NCI-H146 treated with DMSO at 0.1 percent for 48 hours (cell line): Measurements from ENCODE around the gene JMJD4.

Source experiments
- DNase-seq: peaks from one replicate; lab custom pipeline; 2025; ENCODE audit not compliant: unreplicated experiment; lab: John Stamatoyannopoulos, UW

JMJD4 gene

DNA sequence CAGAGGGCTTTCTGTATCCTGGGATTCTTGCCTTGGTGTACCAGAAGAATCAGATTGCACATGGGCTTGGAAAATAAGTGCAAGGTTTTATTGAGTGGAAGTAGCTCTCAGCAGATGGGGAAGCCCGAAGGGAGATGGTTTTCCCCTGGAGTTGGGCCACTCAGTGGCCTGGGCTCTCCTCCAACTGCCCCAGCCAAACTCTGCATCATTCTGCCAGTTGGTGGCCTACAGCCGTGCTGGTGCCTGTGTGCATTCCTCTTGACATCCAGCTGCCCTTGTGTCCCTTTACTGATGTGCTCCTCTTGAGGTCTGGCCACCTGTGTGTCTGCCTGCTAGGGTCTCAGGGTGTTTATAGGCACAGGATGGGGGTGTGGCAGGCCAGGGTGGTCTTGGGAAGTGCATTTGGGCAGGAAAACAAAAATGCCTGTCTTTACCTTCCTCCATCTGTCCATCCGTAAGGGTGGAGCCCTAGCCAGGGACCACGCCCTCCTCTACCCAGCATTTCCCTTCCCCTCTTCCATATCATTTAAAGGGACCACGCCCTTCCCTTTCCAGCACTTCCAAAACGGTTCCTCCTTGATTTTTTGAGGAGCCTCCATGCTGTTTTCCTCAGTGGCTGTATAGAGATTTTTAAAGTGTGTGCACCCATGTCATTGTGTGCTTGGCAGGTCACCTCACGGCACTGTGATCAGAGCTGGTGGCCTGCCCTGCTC, 19.1 kb upstream of the JMJD4 start:
- no peak for DNase-seq

- DNase-seq: no peak
These were observed 15.0 kb upstream of the JMJD4 start for GRCh38 chr1:227749916-227750710.

DNA sequence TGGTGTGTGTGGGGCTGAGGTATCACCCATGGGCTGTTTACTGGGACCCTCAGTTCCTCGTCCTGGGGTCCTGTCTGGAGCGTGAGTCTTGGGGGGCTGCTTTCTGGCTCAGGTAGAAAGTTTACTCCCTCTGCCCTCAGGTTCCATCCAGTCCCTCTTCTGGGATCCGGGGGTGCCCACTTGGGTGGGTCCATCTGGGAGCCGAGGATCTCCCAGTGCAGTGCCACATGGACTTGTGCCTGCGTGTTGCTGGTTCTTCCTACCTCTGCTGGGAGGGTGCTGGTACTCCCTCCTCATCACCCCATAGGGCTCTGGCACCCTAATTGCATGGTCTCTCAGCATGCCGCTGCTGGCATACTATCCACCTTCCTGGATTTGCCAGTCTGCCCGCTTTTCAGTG, 14.1 kb upstream of the JMJD4 start:
- no peak for DNase-seq

DNA sequence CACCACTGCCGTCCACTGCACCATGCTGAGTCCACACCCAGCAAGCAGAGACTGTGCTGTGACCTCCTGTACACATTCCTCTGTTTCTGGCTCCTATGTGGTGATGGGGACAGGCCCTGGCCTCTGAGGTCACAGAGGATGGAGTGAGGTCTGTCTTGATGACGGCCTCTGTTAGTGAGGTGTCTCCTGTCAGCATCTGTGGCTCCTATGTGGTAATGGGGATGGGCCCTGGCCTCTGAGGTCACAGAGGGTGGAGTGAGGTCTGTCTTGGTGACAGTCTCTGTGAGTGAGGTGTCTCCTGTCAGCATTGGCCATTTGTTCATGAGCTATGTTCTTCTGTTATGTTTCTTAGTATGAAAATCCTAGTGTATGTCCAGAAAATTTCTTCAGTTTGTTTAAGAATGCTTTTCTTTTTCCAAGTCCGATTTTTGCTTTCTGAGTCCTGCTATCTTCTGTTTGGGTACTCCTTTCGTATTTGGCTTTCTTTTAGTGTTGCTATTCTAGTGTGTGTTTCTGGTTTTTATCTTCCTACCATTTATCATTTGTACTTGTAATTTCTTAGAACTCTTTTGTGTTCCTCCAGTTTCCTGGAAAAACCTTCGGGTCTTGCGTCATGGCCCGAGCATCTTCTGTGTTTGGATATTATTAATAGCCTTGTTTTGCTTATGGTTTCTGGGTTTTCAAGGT, 13.5 kb upstream of the JMJD4 start:
- no peak for DNase-seq

DNA sequence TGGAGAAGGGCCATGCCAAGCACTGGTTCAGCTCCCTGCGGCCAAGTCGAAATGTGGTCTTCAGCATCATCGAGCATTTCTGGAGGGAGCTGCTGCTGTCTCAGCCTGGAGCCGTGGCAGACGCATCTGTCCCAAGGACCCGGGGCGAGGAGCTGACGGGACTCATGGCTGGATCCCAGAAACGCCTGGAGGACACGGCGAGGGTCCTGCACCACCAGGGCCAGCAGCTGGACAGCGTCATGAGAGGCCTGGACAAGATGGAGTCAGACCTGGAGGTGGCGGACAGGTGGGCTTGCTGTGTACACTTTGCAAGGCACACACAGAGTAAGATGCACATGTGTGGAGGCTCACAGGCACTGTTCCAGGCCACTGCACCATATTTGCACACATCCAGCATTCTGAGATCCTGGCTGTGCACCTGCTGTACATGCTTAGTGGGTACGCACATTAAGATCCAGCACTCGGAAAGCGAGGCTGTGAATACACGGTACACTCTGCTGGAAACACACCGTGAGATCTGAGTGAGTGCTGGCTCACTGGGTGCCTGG, 12.9 kb upstream of the JMJD4 start:
- DNase-seq: no peak

GRCh38 chr1:227747382-227747781, 12.3 kb upstream of the JMJD4 start:
- DNase-seq: no peak

DNA sequence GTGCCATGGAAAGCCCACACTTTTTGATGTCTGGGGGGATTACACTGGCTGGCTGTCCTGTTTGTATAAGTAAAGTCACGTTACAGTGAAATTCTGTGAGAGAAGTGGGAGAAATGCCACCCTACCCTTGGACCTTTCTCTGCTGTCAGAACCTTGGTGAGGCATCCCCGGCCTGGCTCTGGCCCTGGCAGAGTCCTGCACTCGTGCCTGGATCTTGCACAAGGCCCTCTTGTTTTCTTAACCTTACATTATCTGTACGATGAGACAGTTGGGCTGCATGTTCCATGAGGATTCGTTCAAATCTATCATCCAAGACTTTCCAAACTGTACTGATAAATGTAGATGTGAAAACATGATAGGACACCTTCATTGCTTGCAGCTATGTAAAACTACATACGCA, 11.6 kb upstream of the JMJD4 start:
- no peak for DNase-seq

- DNase-seq: no peak
These were observed 10.6 kb upstream of the JMJD4 start for GRCh38 chr1:227745568-227746265.

- DNase-seq: no peak
These were observed 9.6 kb upstream of the JMJD4 start for GRCh38 chr1:227744668-227745067.

- no peak for DNase-seq
These were observed 7.9 kb upstream of the JMJD4 start for GRCh38 chr1:227742738-227743715.

GRCh38 chr1:227741166-227741870, 6.2 kb upstream of the JMJD4 start:
- DNase-seq: no peak

GRCh38 chr1:227740401-227740960, 5.4 kb upstream of the JMJD4 start:
- no peak for DNase-seq

DNA sequence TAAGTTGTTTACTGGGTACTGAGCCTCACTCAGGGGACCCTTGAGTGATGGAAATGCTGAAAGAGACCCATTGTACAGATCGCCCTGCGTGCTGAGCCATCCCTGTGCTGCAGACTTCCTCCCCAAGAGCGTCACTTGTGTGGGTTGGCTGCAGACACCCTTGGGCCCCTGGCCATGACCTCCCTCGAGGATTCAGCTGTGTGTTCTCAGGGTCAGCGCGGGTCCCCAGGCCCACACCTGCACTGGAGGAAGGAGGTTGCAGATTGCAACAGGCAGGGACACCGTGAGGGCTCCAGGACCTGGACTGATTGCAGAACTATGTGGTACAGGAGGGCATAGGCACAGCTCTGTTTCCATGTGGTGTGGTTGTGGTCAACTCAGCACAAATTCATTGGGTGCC, 4.5 kb upstream of the JMJD4 start:
- no peak for DNase-seq

GRCh38 chr1:227738820-227739219, 3.7 kb upstream of the JMJD4 start:
- DNase-seq: no peak

- no peak for DNase-seq
These were observed 1.8 kb upstream of the JMJD4 start for GRCh38 chr1:227736814-227737432.

DNA sequence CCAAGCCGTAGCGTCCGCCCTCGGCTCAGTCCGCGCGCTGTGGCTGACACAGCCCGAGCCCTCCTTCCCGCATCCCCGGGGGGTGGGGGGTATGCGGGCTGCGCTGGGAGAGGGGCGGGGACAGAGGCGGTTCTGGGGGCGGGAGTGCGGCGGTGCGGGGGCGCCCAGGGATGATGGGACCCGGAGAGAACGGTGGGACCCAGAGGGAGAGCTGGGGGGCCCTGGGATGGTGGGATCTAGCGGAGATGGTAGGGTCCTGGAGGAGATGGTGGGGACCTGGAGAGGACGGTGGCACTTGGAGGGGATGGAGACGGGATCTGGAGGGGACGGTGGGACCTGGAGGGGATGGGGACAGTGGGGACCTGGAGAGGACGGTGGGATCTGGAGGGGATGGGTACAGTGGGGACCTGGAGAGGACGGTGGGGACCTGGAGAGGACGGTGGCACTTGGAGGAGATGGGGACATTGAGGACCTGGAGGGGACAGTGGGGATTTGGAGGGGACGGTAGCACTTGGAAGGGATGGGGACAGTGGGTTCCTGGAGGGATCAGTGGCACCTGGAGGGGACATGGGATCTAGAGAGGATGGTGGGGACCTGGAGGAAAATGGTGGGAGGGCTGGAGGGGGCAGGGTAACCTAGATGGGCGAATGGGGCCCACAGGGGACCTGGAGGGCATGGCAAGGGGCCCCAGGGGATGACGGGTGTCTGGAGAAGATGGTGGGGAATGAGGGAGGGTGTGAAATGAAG, 610 bp upstream of the JMJD4 start:
- DNase-seq: no peak

GRCh38 chr1:227734546-227734855, 601 bp downstream of the JMJD4 start:
- no peak for DNase-seq
